Measurements from ENCODE around the gene ALDH1A3.

ALDH1A3 gene

GRCh38 chr15:100959066-100960050 lies 79.7 kb downstream of the ALDH1A3 start:
- no peak overlapping the region for H3K4me3 ChIP-seq (ENCODE audit: low read depth, low read length)
- DNase-seq (ENCODE audit: low read depth), result no peak
- no peak for TF ChIP-seq CTCF (IDR thresholded peaks at IDR 0.05; ENCODE audit: low read depth, low read length, missing control alignments)
